ENCODE results near the gene FBXL13.
"Not testable (repeated sequence)": the region's sequence is repeated elsewhere in the genome, so short reads cannot be mapped to it uniquely, and the experiment has no call there.

Gene FBXL13

DNA sequence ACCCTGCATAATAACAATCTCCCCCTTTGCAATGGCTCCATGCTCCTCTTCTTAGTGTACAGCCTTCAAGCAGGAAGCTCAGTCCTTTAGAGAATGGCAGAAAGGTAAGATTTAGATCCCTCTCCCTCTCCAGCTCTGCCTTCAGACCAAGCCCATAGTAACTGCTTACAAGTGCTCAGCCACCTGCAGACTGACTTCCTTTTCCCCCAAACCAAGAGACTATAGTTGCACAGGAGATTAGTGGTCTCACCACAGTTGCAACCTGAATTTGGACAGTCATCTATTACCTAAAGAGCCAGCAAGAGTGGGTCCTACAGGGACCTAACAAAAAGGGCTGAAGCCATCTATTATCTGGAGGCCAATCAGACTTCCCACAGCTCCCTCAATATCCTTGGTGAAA, 16.5 kb downstream of the FBXL13 start:
- TF ChIP-seq, protein P1, sequence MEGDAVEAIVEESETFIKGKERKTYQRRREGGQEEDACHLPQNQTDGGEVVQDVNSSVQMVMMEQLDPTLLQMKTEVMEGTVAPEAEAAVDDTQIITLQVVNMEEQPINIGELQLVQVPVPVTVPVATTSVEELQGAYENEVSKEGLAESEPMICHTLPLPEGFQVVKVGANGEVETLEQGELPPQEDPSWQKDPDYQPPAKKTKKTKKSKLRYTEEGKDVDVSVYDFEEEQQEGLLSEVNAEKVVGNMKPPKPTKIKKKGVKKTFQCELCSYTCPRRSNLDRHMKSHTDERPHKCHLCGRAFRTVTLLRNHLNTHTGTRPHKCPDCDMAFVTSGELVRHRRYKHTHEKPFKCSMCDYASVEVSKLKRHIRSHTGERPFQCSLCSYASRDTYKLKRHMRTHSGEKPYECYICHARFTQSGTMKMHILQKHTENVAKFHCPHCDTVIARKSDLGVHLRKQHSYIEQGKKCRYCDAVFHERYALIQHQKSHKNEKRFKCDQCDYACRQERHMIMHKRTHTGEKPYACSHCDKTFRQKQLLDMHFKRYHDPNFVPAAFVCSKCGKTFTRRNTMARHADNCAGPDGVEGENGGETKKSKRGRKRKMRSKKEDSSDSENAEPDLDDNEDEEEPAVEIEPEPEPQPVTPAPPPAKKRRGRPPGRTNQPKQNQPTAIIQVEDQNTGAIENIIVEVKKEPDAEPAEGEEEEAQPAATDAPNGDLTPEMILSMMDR (IDR thresholded peaks at IDR 0.05; ENCODE audit: borderline replicate concordance, control extremely low read depth, extremely low read depth, insufficient read depth, missing control alignments): no peak
- no peak for DNase-seq (ENCODE audit: low spot score)

DNA sequence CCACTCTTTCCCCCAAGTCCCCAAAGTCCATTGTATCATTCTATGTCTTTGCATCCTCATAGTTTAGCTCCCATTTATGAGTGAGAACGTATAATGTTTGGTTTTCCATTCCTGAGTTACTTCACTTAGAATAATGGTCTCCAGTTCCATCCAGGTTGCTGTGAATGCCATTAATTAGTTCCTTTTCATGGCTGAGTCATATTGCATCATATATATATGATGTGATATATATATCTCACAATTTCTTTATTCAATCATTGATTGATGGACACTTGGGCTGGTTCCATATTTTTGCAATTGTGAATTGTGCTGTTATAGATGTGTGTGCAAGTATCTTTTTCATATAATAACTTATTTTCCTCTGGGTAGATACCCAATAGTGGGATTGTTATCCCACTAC, 18.6 kb downstream of the FBXL13 start:
- not testable (repeated sequence) for DNase-seq (ENCODE audit: low spot score)
- in situ Hi-C loops (cut with MboI; ENCODE audit: low sequenced_read_pairs, unreplicated experiment): loop anchor here (25.0 kb wide), 1 partner anchor 294 kb away; no protein-coding TSS in a partner anchor

More for the DNA sequence above, 16.5 kb downstream of the FBXL13 start:
- in situ Hi-C loops (cut with MboI; ENCODE audit: low sequenced_read_pairs, unreplicated experiment): loop anchor here (25.0 kb wide), 1 partner anchor 296 kb away; no protein-coding TSS in a partner anchor

DNA sequence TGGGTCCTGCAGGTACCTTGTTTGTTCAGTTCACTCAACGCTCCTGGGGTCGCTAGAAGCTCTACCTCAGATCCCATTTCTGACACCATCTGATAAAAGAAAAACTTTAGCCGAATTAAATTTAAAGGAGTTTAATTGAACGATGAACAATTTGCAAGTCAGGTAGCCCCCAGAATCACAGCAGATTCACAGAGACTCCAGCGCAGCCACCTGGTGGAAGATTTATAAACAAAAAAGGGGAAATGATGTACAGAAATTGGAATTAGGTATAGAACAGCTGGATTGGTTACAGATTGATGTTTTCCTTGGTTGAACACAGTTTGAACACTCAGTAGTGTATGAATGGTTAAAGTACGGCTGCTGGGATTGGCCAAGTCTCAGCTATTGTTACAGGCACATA, 23.1 kb downstream of the FBXL13 start:
- in situ Hi-C loops (cut with MboI; ENCODE audit: low sequenced_read_pairs, unreplicated experiment): loop anchor here (25.0 kb wide), 1 partner anchor 289 kb away; no protein-coding TSS in a partner anchor
- no peak for DNase-seq (ENCODE audit: low spot score)
- TF ChIP-seq, protein P1 (IDR thresholded peaks at IDR 0.05; ENCODE audit: borderline replicate concordance, control extremely low read depth, extremely low read depth, insufficient read depth, missing control alignments): no peak

DNA sequence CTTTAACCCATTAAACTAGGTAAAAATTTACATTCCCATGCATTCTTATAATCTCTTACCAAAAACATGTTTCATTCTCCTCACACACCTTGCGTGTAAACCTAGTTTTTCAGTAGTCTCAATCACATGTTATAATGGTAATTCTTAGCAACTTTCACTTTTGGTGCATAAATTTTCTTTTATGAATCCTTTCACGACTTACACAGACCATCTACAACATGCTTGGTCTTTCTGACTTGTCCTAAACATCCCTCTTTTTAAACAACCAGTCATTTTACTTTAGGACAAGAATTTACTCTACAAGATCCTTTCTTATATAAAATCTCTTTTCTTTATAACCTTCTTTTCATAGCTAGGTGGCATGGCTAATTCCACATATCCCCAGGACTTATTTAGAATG, 25.8 kb downstream of the FBXL13 start:
- TF ChIP-seq, protein P1 (IDR thresholded peaks at IDR 0.05; ENCODE audit: borderline replicate concordance, control extremely low read depth, extremely low read depth, insufficient read depth, missing control alignments): no peak
- DNase-seq (ENCODE audit: low spot score): no peak

DNA sequence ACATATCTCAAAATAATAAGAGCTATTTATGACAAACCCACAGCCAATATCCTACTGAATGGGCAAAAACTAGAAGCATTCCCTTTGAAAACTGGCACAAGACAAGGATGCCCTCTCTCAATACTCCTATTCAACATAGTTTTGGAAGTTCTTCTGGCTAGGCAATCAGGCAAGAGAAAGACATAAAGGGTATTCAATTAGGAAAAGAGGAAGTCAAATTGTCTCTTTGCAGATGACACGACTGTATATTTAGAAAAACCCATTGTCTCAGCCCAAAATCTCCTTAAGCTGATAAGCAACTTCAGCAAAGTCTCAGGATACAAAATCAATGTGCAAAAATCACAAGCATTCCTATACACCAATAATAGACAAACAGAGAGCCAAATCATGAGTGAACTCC, 32.8 kb downstream of the FBXL13 start:
- in situ Hi-C loops (cut with MboI; ENCODE audit: low sequenced_read_pairs, unreplicated experiment); DNase-seq (ENCODE audit: low spot score): not testable (repeated sequence)

More for the DNA sequence above, 25.8 kb downstream of the FBXL13 start:
- in situ Hi-C loops (cut with MboI; ENCODE audit: low sequenced_read_pairs, unreplicated experiment): no loop called here

DNA sequence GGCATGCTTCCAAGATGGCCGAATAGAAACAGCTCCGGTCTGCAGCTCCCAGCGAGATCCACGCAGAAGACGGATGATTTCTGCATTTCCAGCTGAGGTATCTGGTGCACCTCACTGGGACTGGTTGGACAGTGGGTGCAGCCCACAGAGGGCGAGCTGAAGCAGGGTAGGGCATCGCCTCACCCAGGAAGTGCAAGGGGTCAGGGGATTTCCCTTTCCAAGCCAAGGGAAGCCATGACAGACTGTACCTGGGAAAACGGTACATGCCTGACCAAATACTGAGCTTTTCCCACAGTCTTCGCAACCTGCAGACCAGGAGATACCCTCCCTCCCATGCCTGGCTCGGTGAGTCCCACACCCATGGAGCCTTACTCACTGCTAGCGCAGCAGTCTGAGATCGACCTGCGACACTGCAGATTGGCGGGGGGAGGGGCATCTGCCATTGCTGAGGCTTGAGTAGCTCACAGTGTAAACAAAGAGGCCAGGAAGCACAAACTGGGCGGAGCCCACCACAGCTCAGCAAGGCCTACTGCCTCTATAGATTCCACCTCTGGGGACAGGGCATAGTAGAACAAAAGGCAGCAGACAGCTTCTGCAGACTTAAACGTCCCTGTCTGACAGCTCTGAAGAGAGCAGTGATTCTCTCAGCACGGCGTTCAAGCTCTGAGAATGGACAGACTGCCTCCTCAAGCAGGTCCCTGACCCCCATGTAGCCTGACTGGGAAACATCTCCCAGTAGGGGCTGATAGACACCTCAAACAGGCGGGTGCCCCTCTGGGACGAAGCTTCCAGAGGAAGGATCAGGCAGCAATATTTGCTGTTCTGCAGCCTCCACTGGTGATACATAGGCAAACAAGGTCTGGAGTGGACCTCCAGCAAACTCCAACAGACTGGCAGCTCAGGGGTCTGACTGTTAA, 36.5 kb downstream of the FBXL13 start:
- DNase-seq (ENCODE audit: low spot score); in situ Hi-C loops (cut with MboI; ENCODE audit: low sequenced_read_pairs, unreplicated experiment): not testable (repeated sequence)

DNA sequence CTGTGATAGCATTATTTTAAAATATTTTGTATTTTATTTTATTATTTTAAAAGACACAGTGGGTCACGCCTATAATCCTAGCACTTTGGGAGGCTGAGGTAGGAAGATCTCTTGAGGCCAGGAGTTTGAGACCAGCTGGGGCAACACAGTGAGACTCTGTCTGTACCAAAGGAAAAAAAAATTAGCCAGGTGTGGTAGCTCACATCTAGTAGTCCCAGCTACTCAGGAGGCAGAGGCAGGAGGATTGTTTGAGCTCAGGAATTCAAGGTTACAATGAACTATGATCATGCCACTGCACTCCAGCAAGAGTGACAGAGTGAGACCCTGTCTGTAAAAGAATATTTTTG, 37.1 kb downstream of the FBXL13 start:
- DNase-seq (ENCODE audit: low spot score): no peak
- TF ChIP-seq, protein P1 (IDR thresholded peaks at IDR 0.05; ENCODE audit: borderline replicate concordance, control extremely low read depth, extremely low read depth, insufficient read depth, missing control alignments): no peak
- in situ Hi-C loops (cut with MboI; ENCODE audit: low sequenced_read_pairs, unreplicated experiment): no loop called here

DNA sequence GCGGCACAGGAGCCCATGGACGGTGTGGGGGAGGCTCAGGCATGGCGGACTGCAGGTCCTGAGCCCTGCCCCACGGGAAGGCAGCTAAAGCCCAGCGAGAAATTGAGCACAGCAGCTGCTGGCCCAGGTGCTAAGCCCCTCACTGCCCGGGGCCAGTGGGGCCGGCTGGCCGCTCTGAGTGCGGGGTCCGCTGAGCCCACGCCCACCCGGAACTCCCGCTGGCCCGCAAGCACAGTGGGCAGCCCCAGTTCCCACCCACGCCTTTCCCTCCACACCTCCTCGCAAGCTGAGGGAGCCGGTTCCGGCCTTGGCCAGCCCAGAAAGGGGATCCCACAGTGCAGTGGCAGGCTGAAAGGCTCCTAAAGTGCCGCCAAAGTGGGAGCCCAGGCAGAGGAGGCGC, 40.3 kb downstream of the FBXL13 start:
- in situ Hi-C loops (cut with MboI; ENCODE audit: low sequenced_read_pairs, unreplicated experiment); DNase-seq (ENCODE audit: low spot score): not testable (repeated sequence)

DNA sequence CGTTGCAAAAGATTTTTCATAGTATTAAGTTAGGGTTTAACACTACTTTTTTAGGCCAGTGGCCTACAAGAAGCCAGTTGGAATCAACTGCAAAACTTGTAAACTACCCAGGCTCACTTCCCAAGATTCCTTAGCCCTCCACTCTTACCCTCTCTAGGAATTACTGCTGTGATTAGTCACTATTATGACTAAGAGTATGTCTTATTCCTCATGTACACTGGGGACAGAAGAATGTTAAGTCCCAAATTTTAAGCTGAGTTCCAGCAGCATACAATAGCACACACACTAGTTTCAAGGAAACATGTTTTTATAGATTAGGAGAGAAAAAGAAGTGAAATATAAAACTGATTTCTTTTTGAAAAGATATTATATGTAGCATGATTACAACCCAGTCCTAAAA, 42.8 kb downstream of the FBXL13 start:
- DNase-seq (ENCODE audit: low spot score): no peak
- in situ Hi-C loops (cut with MboI; ENCODE audit: low sequenced_read_pairs, unreplicated experiment): no loop called here

More for the DNA sequence above, 42.8 kb downstream of the FBXL13 start:
- TF ChIP-seq, protein P1 (IDR thresholded peaks at IDR 0.05; ENCODE audit: borderline replicate concordance, control extremely low read depth, extremely low read depth, insufficient read depth, missing control alignments): no peak
